Stimulated activated memory B cell treated with anti-CD40 and anti-IgM and Interleukin-4, amounts not matched to agents 10 μg/mL and 1 μg/mL and 100 μg/mL, for 72 hours (primary cell): ENCODE measurements around the gene FBXO17.

ENCODE experiments used
- ATAC-seq: fragments of 150-1000 bp; cut with Tn5 transposase; 2 replicates; pipeline ENCODE4 v1.10.0; 2021
- H3K27ac Mint-ChIP-seq: one replicate; pipeline ENCODE4 v1.8.0; 2022; ENCODE audit warnings: mild to moderate bottlenecking, mixed read lengths
- H3K27me3 Mint-ChIP-seq: one replicate; pipeline ENCODE4 v1.8.0; 2022; ENCODE audit warnings: mixed read lengths
- H3K36me3 Mint-ChIP-seq: one replicate; pipeline ENCODE4 v1.8.0; 2022; ENCODE audit warnings: mixed read lengths
- H3K4me1 Mint-ChIP-seq: one replicate; pipeline ENCODE4 v1.8.0; 2022; ENCODE audit warnings: mixed read lengths
- H3K4me3 Mint-ChIP-seq: one replicate; pipeline ENCODE4 v1.8.0; 2022; ENCODE audit warnings: mild to moderate bottlenecking, moderate library complexity, mixed read lengths
- H3K9me3 Mint-ChIP-seq: one replicate; pipeline ENCODE4 v1.8.0; 2022; ENCODE audit warnings: mixed read lengths

FBXO17 gene

DNA sequence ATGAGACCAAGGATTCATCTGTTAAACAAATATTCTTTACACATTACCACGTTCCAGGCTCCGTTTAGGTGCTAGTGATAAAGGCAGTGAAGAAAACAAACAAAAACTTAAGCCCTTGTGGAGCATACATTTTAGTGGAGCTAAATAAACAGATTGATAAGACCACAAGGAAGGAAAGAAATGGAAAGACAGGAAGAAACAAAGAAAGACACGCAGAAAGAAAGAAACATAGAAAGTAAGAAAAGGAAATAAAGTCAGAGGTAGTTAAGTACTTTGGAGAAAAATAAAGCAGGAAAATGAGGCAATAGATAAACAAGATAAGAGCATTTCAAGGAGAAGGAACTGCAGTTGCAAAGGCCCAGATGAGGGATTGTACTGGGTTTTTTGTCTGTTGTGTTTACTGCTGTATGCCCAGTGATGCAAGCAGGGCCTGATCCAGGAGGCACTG, 74.8 kb downstream of the FBXO17 start:
- peak overlapping the region; percentile 88 for H3K27ac Mint-ChIP-seq
- H3K9me3 Mint-ChIP-seq: no peaks in the 10 kb centered on the region
- H3K27me3 Mint-ChIP-seq: no peaks in the 10 kb centered on the region
- peak overlapping the region; percentile 94 for H3K4me3 Mint-ChIP-seq
- H3K4me1 Mint-ChIP-seq: peaks cover 48% of the 10 kb centered on the region
- peaks cover 22% of the 10 kb centered on the region for H3K36me3 Mint-ChIP-seq
- no peak for ATAC-seq

DNA sequence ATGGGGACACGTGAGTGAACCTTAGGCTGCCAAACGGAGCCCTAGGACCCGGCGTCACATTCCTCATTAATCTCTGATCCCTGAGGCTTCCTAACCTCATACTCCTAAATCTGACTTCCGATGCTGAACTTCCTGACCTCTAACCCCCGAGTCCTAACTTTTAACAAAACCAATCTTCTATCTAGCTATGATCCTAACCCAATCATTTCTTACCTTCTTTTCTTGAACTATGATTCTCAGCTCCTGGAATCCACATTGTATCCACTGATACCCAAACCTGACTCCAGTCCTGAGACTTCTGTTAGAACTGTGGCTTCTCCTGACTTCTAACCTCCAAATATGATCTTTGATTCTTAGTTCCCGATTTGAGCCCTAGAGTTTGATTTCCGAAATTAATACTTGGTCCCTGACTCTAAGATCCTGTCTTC, 75.3 kb downstream of the FBXO17 start:
- Mint-ChIP-seq H3K4me3 (peak overlapping the region; percentile 94), H3K36me3 (peaks cover 21% of the 10 kb centered on the region), H3K4me1 (peaks cover 53% of the 10 kb centered on the region), H3K27ac (peak overlapping the region; percentile 88), H3K27me3 (no peaks in the 10 kb centered on the region), H3K9me3 (no peaks in the 10 kb centered on the region)
- ATAC-seq: no peak

DNA sequence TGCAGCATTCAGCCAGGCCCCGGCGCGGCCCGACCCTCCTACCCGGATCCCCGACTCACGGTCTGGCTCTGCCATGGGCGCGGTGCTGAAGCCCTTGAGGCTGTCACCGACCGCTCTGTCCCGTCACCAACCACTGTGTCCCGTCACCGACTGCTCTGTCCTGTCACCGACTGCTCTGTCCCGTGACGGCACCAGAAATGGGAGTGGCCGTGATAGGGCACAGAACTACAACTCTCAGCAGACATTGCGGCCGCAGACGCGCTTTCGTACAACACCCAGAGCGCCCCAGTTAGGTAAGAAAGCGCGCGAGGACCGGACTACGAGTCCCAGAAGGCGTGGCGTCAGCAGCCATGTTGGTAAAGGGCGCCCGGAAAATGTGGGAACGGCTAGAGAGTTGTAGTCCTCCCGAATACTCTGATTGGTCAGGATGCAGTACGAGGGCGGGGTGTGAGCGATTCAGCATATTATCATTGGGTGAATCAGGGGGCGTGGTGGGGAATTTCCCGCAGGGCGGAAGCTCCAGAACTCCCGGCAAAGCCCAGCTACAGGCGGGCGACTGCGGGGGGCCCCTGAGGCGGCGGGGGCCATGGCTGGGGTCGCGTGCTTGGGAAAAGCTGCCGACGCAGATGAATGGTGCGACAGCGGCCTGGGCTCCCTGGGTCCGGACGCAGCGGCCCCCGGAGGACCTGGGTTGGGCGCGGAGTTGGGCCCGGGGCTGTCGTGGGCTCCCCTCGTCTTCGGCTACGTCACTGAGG, 75.9 kb downstream of the FBXO17 start, which contains the start of the genes NFKBIB and SIRT2:
Gene NFKBIB, plus strand, starts transcription at position 523 of the 755 bp plus-strand sequence. Its CDS starts 64 bp downstream, at position 587.
Gene SIRT2, minus strand, starts transcription at position 172 of the 755 bp plus-strand sequence. Its CDS starts 97 bp downstream, at position 75.
- H3K36me3 Mint-ChIP-seq: peaks cover 21% of the 10 kb centered on the region
- H3K9me3 Mint-ChIP-seq: no peaks in the 10 kb centered on the region
- peak; percentile 98 for ATAC-seq
- peaks cover 58% of the 10 kb centered on the region for H3K4me1 Mint-ChIP-seq
- no peaks in the 10 kb centered on the region for H3K27me3 Mint-ChIP-seq
- peak within 1 kb of the TSS; percentile 88 for H3K27ac Mint-ChIP-seq
- H3K4me3 Mint-ChIP-seq: peak within 1 kb of the TSS; percentile 94

DNA sequence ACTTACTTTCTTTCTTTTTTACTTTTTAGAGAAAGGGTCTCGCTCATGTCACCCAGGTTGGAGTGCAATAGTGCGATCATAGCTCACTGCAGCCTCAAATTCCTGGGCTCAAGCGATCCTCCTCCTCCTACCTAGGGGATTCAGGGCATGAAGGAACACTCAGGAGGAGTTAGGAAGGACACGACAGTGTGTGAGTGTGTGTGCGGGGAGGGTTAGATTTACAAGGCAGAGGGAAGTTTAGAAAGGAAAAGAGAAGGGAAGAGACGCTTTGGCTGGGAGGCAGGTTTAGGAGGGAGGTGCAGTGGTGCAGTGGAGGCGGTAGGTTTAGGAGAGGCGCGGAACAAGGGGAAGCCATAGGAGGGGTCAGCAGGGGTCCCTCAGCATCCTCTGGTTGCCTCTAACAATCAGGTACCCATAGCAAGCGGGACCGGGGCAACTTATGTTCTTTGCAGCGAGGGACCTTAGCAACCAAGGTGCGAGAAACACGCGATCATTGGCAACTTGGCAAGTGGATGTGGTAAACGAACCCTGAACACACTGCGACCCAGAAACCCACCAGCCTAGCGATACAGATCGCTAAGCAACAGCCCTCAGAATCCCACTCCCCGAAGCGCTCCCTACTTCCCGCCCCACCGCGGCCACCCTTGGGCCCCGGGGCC, 76.6 kb downstream of the FBXO17 start:
- Mint-ChIP-seq H3K4me3 (peak overlapping the region; percentile 94), H3K27me3 (no peaks in the 10 kb centered on the region), H3K9me3 (no peaks in the 10 kb centered on the region), H3K4me1 (peaks cover 55% of the 10 kb centered on the region), H3K36me3 (peaks cover 18% of the 10 kb centered on the region), H3K27ac (peak overlapping the region; percentile 88)
- ATAC-seq: no peak

DNA sequence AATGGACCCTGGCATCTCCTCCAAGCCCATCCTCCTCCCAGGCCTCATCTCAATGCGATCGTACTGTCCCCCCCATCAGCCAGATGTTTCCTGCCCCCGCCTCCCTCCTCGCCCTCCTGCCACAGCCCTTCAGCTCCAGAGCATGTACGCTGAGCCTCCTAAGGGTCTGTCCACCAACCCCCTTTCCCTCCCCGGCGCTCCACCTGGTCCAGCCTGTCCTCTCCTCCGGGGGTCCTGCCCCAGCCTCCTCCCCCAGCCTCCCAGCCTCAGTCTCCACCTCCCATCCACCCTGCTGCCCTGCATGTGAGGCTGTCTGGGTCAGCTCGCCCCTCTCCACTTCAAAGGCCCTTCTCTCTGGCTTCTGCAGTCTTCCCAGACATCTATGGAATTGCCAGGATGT, 80.6 kb downstream of the FBXO17 start:
- Mint-ChIP-seq H3K9me3 (no peaks in the 10 kb centered on the region), H3K4me1 (peaks cover 39% of the 10 kb centered on the region), H3K27ac (peak overlapping the region; percentile 59), H3K27me3 (no peaks in the 10 kb centered on the region), H3K4me3 (no peak overlapping the region), H3K36me3 (peaks cover 11% of the 10 kb centered on the region)
- ATAC-seq: no peak

DNA sequence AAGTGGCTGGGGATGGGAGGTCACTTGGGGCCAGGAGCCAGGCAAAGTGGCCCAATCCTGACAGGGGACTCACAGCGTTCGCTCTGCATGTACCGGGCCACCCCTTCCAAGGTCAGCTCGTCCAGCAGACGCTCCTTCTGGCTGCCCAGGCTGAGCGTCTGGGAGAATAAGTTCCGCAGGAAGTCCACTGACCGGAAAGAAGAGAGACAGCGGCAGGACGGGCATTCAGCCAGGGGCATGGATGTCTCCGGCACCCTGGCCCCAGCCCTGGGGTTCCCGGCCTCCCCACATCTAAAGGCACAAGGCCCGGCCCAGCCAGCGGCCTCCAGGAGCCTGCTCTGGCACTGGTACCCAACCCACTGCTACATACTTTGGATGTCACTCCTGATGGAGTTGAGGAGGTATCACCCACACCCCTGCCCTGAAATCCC, 82.2 kb downstream of the FBXO17 start:
- ATAC-seq: no peak
- no peaks in the 10 kb centered on the region for H3K27me3 Mint-ChIP-seq
- peaks cover 30% of the 10 kb centered on the region for H3K4me1 Mint-ChIP-seq
- peaks cover 17% of the 10 kb centered on the region for H3K36me3 Mint-ChIP-seq
- no peak overlapping the region for H3K4me3 Mint-ChIP-seq
- H3K27ac Mint-ChIP-seq: no peak overlapping the region
- no peaks in the 10 kb centered on the region for H3K9me3 Mint-ChIP-seq

DNA sequence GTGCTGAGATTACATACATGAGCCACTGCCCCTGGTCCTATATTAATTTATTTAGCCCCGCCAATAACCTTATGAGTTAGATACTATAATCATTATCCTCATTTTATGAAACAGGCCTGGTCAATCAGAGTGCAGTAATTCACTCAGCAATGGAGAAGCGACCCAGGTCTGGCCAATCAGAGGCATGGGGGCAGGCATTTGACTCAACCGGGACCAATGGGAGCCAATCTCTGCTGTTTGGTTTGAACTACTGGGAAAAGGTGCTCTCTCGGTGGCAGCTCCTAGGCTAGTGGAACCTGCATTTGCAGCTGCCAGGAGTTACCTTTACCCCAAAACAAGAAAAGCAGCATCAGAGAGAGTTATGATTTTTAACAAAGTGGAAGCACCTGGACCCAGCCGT, 82.7 kb downstream of the FBXO17 start:
- peaks cover 25% of the 10 kb centered on the region for H3K4me1 Mint-ChIP-seq
- no peak for ATAC-seq
- H3K27ac Mint-ChIP-seq: no peak overlapping the region
- H3K4me3 Mint-ChIP-seq: no peak overlapping the region
- no peaks in the 10 kb centered on the region for H3K27me3 Mint-ChIP-seq
- no peaks in the 10 kb centered on the region for H3K9me3 Mint-ChIP-seq
- H3K36me3 Mint-ChIP-seq: peaks cover 17% of the 10 kb centered on the region

DNA sequence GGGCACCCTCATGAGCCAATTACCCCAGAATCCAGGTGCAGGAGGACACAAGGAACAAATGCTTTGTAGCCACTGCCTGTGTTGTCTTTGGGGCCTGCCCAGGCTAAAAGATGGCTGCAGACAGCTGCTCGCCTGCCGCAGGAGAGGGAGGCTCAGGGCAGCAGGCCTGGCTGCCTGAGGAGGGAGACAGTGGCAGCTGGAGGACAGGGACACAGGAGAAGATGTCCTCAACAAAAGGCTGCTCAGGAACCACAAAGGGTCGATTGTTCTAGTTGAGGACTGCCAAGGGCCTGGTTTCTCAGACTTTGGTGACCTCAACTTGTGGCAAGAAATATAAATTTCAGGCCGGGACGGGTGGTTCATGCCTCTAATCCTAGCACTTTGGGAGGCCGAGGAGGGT, 83.8 kb downstream of the FBXO17 start:
- H3K4me3 Mint-ChIP-seq: no peak overlapping the region
- H3K27me3 Mint-ChIP-seq: no peaks in the 10 kb centered on the region
- H3K36me3 Mint-ChIP-seq: peaks cover 17% of the 10 kb centered on the region
- no peak overlapping the region for H3K27ac Mint-ChIP-seq
- no peak for ATAC-seq
- H3K4me1 Mint-ChIP-seq: peaks cover 17% of the 10 kb centered on the region
- H3K9me3 Mint-ChIP-seq: no peaks in the 10 kb centered on the region
